HCT116 (cell line): ENCODE results near the gene SUFU. TPM values are rescaled to one million over a fixed set of nuclear protein-coding genes. Genes with fewer than 3 reads are reported as not detected.

Experiments
- ATAC-seq: fragments of 200-7000 bp; cut with Tn5 transposase; 2 replicates; pipeline ENCODE4 v1.9.1; 2020; ENCODE audit warnings: mild to moderate bottlenecking, moderate library complexity
- BruUV-seq: library from RNA; stranded (reverse); fragments of 400-500 nt; replicated peaks from 2 replicates; lab custom pipeline; 2021; lab: Mats Ljungman, UMichigan
- CTCF ChIA-PET: fragments of 300-600 bp; sonication (Branson Sonifier 250); formaldehyde crosslinking; loops from one replicate; lab custom pipeline; 2021; ENCODE audit warnings: antibody characterized with exemption; lab: Charles Lee
- POLR2A ChIA-PET: fragments of 300-600, 350-600 bp; sonication (Branson Sonifier 250); formaldehyde crosslinking; loops from one replicate; lab custom pipeline; 2021; ENCODE audit warnings: antibody characterized with exemption; lab: Charles Lee
- RAD21 ChIA-PET, 2 experiments: fragments of 300-600 bp; sonication (Branson Sonifier 250); formaldehyde crosslinking; loops; one replicate each; lab custom pipeline; 2023; ENCODE audit warnings: low total read pairs in 2 of 2; ENCODE audit not compliant: uncharacterized antibody in 2 of 2, unreplicated experiment in 2 of 2, low non-redundant PET in 1 of 2; lab: Charles Lee
- DNase-seq: peaks from one replicate; pipeline ENCODE4 v3.0.0-alpha.2; 2010; ENCODE audit warnings: low read depth, low spot score
- H2AFZ ChIP-seq: fragments of 200-600 bp; shearing (Covaris generic), sonication (generic); 2 replicates; pipeline ENCODE4 v1.6.1; 2017; ENCODE audit warnings: low read depth, mixed run types, mixed read lengths, antibody characterized with exemption, low read length; ENCODE audit not compliant: poor library complexity, severe bottlenecking
- H3K27ac ChIP-seq: 2 replicates; pipeline ENCODE4 v1.5.1; 2012; ENCODE audit warnings: low read depth, low read length
- H3K27me3 ChIP-seq: fragments of 200-600 bp; sonication (generic); 2 replicates; pipeline ENCODE4 v1.6.1; 2016; ENCODE audit warnings: mixed run types, low read length, mixed read lengths; ENCODE audit not compliant: insufficient read depth
- H3K36me3 ChIP-seq, 2 experiments: fragments of 200-500 bp in 1 of 2; fragments of 200-600 bp in 1 of 2; sonication (Bioruptor generic) in 1 of 2; sonication (generic) in 1 of 2; 2 replicates each; pipeline versions ENCODE4 v1.5.1 to v1.6.1; 2014 to 2016; ENCODE audit warnings: low read length in 2 of 2, inconsistent platforms in 1 of 2, mixed read lengths in 1 of 2, mixed run types in 1 of 2; ENCODE audit not compliant: insufficient read depth in 2 of 2, control insufficient read depth in 1 of 2
- H3K4me1 ChIP-seq, 2 experiments: fragments of 200-600 bp in 1 of 2; sonication (generic) in 1 of 2; 2 replicates each; pipeline versions ENCODE4 v1.5.1 to v1.6.1; 2012 to 2017; ENCODE audit warnings: low read length in 2 of 2, inconsistent platforms in 1 of 2, mild to moderate bottlenecking in 1 of 2, mixed read lengths in 1 of 2, mixed run types in 1 of 2, moderate library complexity in 1 of 2; ENCODE audit not compliant: insufficient read depth in 2 of 2, control insufficient read depth in 1 of 2
- H3K4me2 ChIP-seq: fragments of 200-600 bp; sonication (generic); 2 replicates; pipeline ENCODE4 v1.6.1; 2017; ENCODE audit warnings: mixed run types, low read length, mixed read lengths
- H3K4me3 ChIP-seq, 2 experiments: fragments of 200-600 bp in 1 of 2; sonication (generic) in 1 of 2; replicated peaks in 1 of 2; 2 replicates each; pipeline ENCODE4 v1.5.1; 2011 to 2016; ENCODE audit warnings: low read length in 2 of 2, control low read depth in 1 of 2, low read depth in 1 of 2, mild to moderate bottlenecking in 1 of 2, mixed read lengths in 1 of 2, mixed run types in 1 of 2
- H3K79me2 ChIP-seq: fragments of 200-600 bp; sonication (generic); 2 replicates; pipeline ENCODE4 v1.6.1; 2017; ENCODE audit warnings: mild to moderate bottlenecking, mixed run types, low read length, moderate library complexity, mixed read lengths; ENCODE audit not compliant: insufficient read depth
- H3K9ac ChIP-seq: fragments of 200-600 bp; sonication (generic); 2 replicates; pipeline ENCODE4 v1.6.1; 2016; ENCODE audit warnings: low read length, mixed read lengths
- H3K9me2 ChIP-seq: fragments of 200-600 bp; sonication (generic), shearing (Covaris generic); 2 replicates; pipeline ENCODE4 v1.6.1; 2017; ENCODE audit warnings: mixed run types, mild to moderate bottlenecking, moderate library complexity; ENCODE audit not compliant: insufficient read depth
- H3K9me3 ChIP-seq, 2 experiments: fragments of 200-500 bp in 1 of 2; fragments of 200-600 bp in 1 of 2; sonication (Bioruptor generic) in 1 of 2; sonication (generic) in 1 of 2; 2 replicates each; pipeline ENCODE4 v1.6.1; 2014 to 2017; ENCODE audit warnings: low read length in 2 of 2, mixed read lengths in 2 of 2, inconsistent platforms in 1 of 2, low read depth in 1 of 2, mild to moderate bottlenecking in 1 of 2, mixed run types in 1 of 2, moderate library complexity in 1 of 2; ENCODE audit not compliant: control insufficient read depth in 1 of 2, insufficient read depth in 1 of 2
- H4K20me1 ChIP-seq: fragments of 200-600 bp; sonication (generic), shearing (Covaris generic); 2 replicates; pipeline ENCODE4 v1.6.1; 2017; ENCODE audit warnings: mixed run types, mild to moderate bottlenecking, moderate library complexity; ENCODE audit not compliant: insufficient read depth
- SP1 ChIP-seq: IDR thresholded peaks from 2 replicates; pipeline ENCODE4 v1.6.1; 2012; ENCODE audit warnings: low read depth
- SRF ChIP-seq: IDR thresholded peaks from 2 replicates; pipeline ENCODE4 v1.6.1; 2012; ENCODE audit warnings: low read depth
- ZFX ChIP-seq: fragments of 450-650 bp; IDR thresholded peaks from 2 replicates; pipeline ENCODE4 v1.6.1; 2017
- ZNF274 ChIP-seq: fragments of 200-500 bp; sonication (Bioruptor generic); IDR thresholded peaks from 2 replicates; pipeline ENCODE4 v1.6.1; 2014; ENCODE audit warnings: mild to moderate bottlenecking, low read depth, low read length, inconsistent platforms
- intact Hi-C: fragments of 100-400 bp; cut with micrococcal nuclease; formaldehyde crosslinking; loops from 2 replicates; pipeline ENCODE4 v1.10.0; 2022
- total RNA-seq: library from RNA; stranded (reverse); gene quantifications from one replicate; pipeline ENCODE4 v1.2.1, GENCODE V29; 2021; ENCODE audit not compliant: unreplicated experiment

The SUFU gene
- total RNA-seq, 1 experiment from 2014 or later = 18.8 TPM

GRCh38 chr10:102504179-102504975, 605 bp downstream of the SUFU start:
- no peak overlapping the region for H2AFZ ChIP-seq
- peak overlapping the region; percentile 75 for H3K9ac ChIP-seq
- no peaks in the 10 kb centered on the region for H3K9me3 ChIP-seq
- peak overlapping the region; percentile 46; the same call in 1 of the 2 replicates for H3K27ac ChIP-seq
- no peaks in the 10 kb centered on the region for H3K9me2 ChIP-seq
- RAD21 ChIA-PET = interaction anchor here (1.0 to 1.2 kb wide), 3 partner anchors 79 to 80 kb away, joined by 3 to 10 read pairs (median 8); no protein-coding TSS in a partner anchor
- TSS peak; percentile 30 for BruUV-seq
- TF ChIP-seq SP1 (no peak), ZFX (peak; percentile 79)
- H3K36me3 ChIP-seq = peaks cover 3 to 10% of the 10 kb centered on the region in 2 experiments; a peak in 3 of 4 replicates
- CTCF ChIA-PET = interaction anchor here (0.6 to 5.3 kb wide), 19 partner anchors 12 to 413 kb away, joined by 3 to 103 read pairs (median 3); partner anchors contain the start of gene CUEDC2
- peaks cover 13 to 27% of the 10 kb centered on the region in 2 experiments for H3K4me1 ChIP-seq
- peaks cover 46% of the 10 kb centered on the region for H3K79me2 ChIP-seq
- intact Hi-C loops = loop anchor here (5.0 kb wide), 2 partner anchors 93 to 352 kb away; partner anchors contain the start of gene NOLC1
- peak overlapping the region; percentile 83 to 89 for H3K4me3 ChIP-seq
- POLR2A ChIA-PET = interaction anchor here (1.3 to 2.3 kb wide), 4 partner anchors 15 to 274 kb away, joined by 3 to 8 read pairs (median 5); partner anchors contain the start of gene CUEDC2
- ATAC-seq (no peak), DNase-seq (no peak)
- H3K27me3 ChIP-seq = no peaks in the 10 kb centered on the region
- no peaks in the 10 kb centered on the region for H4K20me1 ChIP-seq
- H3K4me2 ChIP-seq = peak overlapping the region; percentile 84

GRCh38 chr10:102504976-102505300, 1.2 kb downstream of the SUFU start:
- Histone ChIP-seq H3K9me3 (no peaks in the 10 kb centered on the region), H2AFZ (no peak overlapping the region), H3K9me2 (no peaks in the 10 kb centered on the region), H3K4me3 (peak overlapping the region; percentile 83 to 89), H4K20me1 (no peaks in the 10 kb centered on the region), H3K27me3 (no peaks in the 10 kb centered on the region), H3K4me2 (peak overlapping the region; percentile 84), H3K9ac (peak overlapping the region; percentile 75), H3K36me3 (peaks cover 5 to 16% of the 10 kb centered on the region in 2 experiments; a peak in 3 of 4 replicates), H3K79me2 (peaks cover 40% of the 10 kb centered on the region), H3K27ac (no peak overlapping the region)
- ChIA-PET RAD21 (interaction anchor here in 1 of 2 experiments (1.0 kb wide), 1 partner anchor 79 kb away, joined by 3 read pairs; no protein-coding TSS in a partner anchor), CTCF (interaction anchor here (0.6 to 5.3 kb wide), 7 partner anchors 72 to 335 kb away, joined by 3 to 103 read pairs (median 5); no protein-coding TSS in a partner anchor)
- intact Hi-C loops = loop anchor here (5.0 kb wide), 2 partner anchors 92 to 353 kb away; partner anchors contain the start of gene NOLC1
- no peak for ATAC-seq
- no TSS peak for BruUV-seq
- no peak for DNase-seq
- TF ChIP-seq ZNF274 (no peak), SRF (no peak)
- TF ChIP-seq, all 23 proteins: peak for 0
- peaks cover 13 to 27% of the 10 kb centered on the region in 2 experiments for H3K4me1 ChIP-seq
- POLR2A ChIA-PET = interaction anchor here (1.5 to 1.7 kb wide), 2 partner anchors 14 to 73 kb away, joined by 3 to 5 read pairs; partner anchors contain the start of gene CUEDC2
